Right renal pelvis (tissue), 4 donors: ENCODE data around the gene SLFNL1. TPM values are rescaled to one million over a fixed set of nuclear protein-coding genes. Genes with fewer than 3 reads are reported as not detected.

ENCODE experiments used
- DNase-seq, 4 donors: peaks; one replicate each; pipeline ENCODE4 v3.0.0-alpha.2; 2013; ENCODE audit warnings: low read depth in 4 of 4, low spot score in 3 of 4, missing footprints in 1 of 4
- polyA plus RNA-seq, 4 donors: library from polyadenylated mRNA; unstranded; fragments of 120-200 nt; gene quantifications; one replicate each; pipeline ENCODE4 v1.2.1, GENCODE V29; 2013; ENCODE audit not compliant: insufficient read length in 4 of 4

The SLFNL1 gene
- polyA plus RNA-seq, 4 donors = 0.27 to 0.40 (median 0.29) TPM

- DNase-seq = no peak
Measured at GRCh38 chr1:41020654-41021053, 871 bp downstream of the SLFNL1 start.

GRCh38 chr1:41020109-41020576 lies 1.4 kb downstream of the SLFNL1 start:
- no peak for DNase-seq

GRCh38 chr1:41019353-41019745 lies 2.2 kb downstream of the SLFNL1 start:
- no peak for DNase-seq

- DNase-seq = no peak
Measured at GRCh38 chr1:41018018-41018410, 3.5 kb downstream of the SLFNL1 start.

GRCh38 chr1:41017141-41018017 lies 4.1 kb downstream of the SLFNL1 start:
- no peak for DNase-seq

GRCh38 chr1:41015897-41016470 lies 5.5 kb downstream of the SLFNL1 start:
- no peak for DNase-seq

GRCh38 chr1:41015281-41015896 lies 6.1 kb downstream of the SLFNL1 start:
- no peak for DNase-seq

- no peak for DNase-seq
Measured at GRCh38 chr1:41014871-41015270, 6.7 kb downstream of the SLFNL1 start.

- no peak for DNase-seq
Measured at GRCh38 chr1:41013796-41014195, 7.7 kb downstream of the SLFNL1 start.

GRCh38 chr1:41013024-41013423 lies 8.5 kb downstream of the SLFNL1 start:
- no peak for DNase-seq

- DNase-seq = no peak
Measured at GRCh38 chr1:41010345-41010744, 11.2 kb downstream of the SLFNL1 start.

GRCh38 chr1:41009466-41009865 lies 12.1 kb downstream of the SLFNL1 start:
- no peak for DNase-seq

- DNase-seq = no peak
Measured at GRCh38 chr1:41006942-41007865, 14.3 kb downstream of the SLFNL1 start.

- no peak for DNase-seq
Measured at GRCh38 chr1:41005876-41006275, 15.6 kb downstream of the SLFNL1 start.

- DNase-seq = peak; percentile 67 to 74 (median 70)
Measured at GRCh38 chr1:41003640-41004220, 17.8 kb downstream of the SLFNL1 start.

GRCh38 chr1:41003127-41003639 lies 18.3 kb downstream of the SLFNL1 start:
- DNase-seq = no peak

GRCh38 chr1:40998668-40999067 lies 22.9 kb downstream of the SLFNL1 start:
- DNase-seq = no peak

- DNase-seq = no peak
Measured at GRCh38 chr1:40997096-40997495, 24.4 kb downstream of the SLFNL1 start.

- DNase-seq = no peak
Measured at GRCh38 chr1:40989066-40989465, 32.5 kb downstream of the SLFNL1 start.

GRCh38 chr1:40988280-40988679 lies 33.2 kb downstream of the SLFNL1 start:
- no peak for DNase-seq
